DMS79 treated with DMSO at 0.1 percent for 48 hours (cell line): ENCODE measurements around the gene PHETA2.

Experiments used
- DNase-seq: peaks from one replicate; lab custom pipeline; 2025; lab: John Stamatoyannopoulos, UW

The PHETA2 gene

GRCh38 chr22:42074132-42074811 is at the start of gene PHETA2:
PHETA2 (plus strand) TSS chr22:42074248; CDS start chr22:42077294, 3,046 bp downstream.
- no peak for DNase-seq

- DNase-seq, result no peak
Observed at GRCh38 chr22:42025421-42025820, 48.6 kb upstream of the PHETA2 start.

- DNase-seq, result no peak
Observed at GRCh38 chr22:42026705-42027104, 47.3 kb upstream of the PHETA2 start.

- no peak for DNase-seq
Observed at GRCh38 chr22:42033263-42034181, 40.5 kb upstream of the PHETA2 start.

- no peak for DNase-seq
Observed at GRCh38 chr22:42035256-42035655, 38.8 kb upstream of the PHETA2 start.

- DNase-seq, result no peak
Observed at GRCh38 chr22:42039271-42039670, 34.8 kb upstream of the PHETA2 start.

GRCh38 chr22:42041784-42042183 is 32.3 kb upstream of the PHETA2 start:
- DNase-seq, result no peak

GRCh38 chr22:42050641-42051180 is 23.3 kb upstream of the PHETA2 start:
- no peak for DNase-seq

GRCh38 chr22:42052765-42053164 is 21.3 kb upstream of the PHETA2 start:
- DNase-seq, result no peak

GRCh38 chr22:42056757-42057511 is 17.1 kb upstream of the PHETA2 start:
- DNase-seq, result no peak

- DNase-seq, result no peak
Observed at GRCh38 chr22:42060489-42060888, 13.6 kb upstream of the PHETA2 start.

- DNase-seq, result no peak
Observed at GRCh38 chr22:42061041-42061440, 13.0 kb upstream of the PHETA2 start.

GRCh38 chr22:42062506-42063170 is 11.4 kb upstream of the PHETA2 start:
- DNase-seq, result no peak

GRCh38 chr22:42064629-42065028 is 9.4 kb upstream of the PHETA2 start:
- no peak for DNase-seq

GRCh38 chr22:42065438-42066125 is 8.5 kb upstream of the PHETA2 start:
- no peak for DNase-seq

GRCh38 chr22:42066126-42066761 is 7.8 kb upstream of the PHETA2 start:
- DNase-seq, result peak; percentile 40

GRCh38 chr22:42066937-42067336 is 7.1 kb upstream of the PHETA2 start:
- DNase-seq, result no peak

GRCh38 chr22:42067671-42068251 is 6.3 kb upstream of the PHETA2 start:
- no peak for DNase-seq

GRCh38 chr22:42068291-42068690 is 5.8 kb upstream of the PHETA2 start:
- DNase-seq, result no peak
